Heart left ventricle (tissue), 16 donors: ENCODE measurements around the gene TMEM238. TPM values are rescaled to one million over a fixed set of nuclear protein-coding genes. Genes with fewer than 3 reads are reported as not detected.
A peak's percentile ranks its signal among the peaks of the same experiment; 100 is the strongest.

Source experiments
- ATAC-seq, 4 donors: fragments of 200-7000 bp; cut with Tn5 transposase; one replicate each; pipeline ENCODE4 v1.9.1; 2020 to 2022; ENCODE audit warnings: moderate library complexity in 4 of 4, mild to moderate bottlenecking in 3 of 4, moderate number of reproducible peaks in 1 of 4
- DNase-seq, 5 donors: peaks; one replicate each; pipeline ENCODE4 v3.0.0-alpha.2; 2020
- H3K27ac ChIP-seq, 12 donors: fragments of 200-600 bp; sonication (generic) in 4 of 12; one replicate each; pipeline versions ENCODE4 v1.5.0 to v1.8.0; 2016 to 2022; ENCODE audit warnings: mild to moderate bottlenecking in 2 of 12
- H3K27me3 ChIP-seq, 9 donors: fragments of 200-600 bp; sonication (generic) in 2 of 9; one replicate each; pipeline versions ENCODE4 v1.5.1 to v1.8.0; 2016 to 2022; ENCODE audit warnings: mild to moderate bottlenecking in 3 of 9
- H3K36me3 ChIP-seq, 9 donors: fragments of 200-600 bp; sonication (generic) in 2 of 9; one replicate each; pipeline versions ENCODE4 v1.5.0 to v1.8.0; 2018 to 2022; ENCODE audit warnings: mild to moderate bottlenecking in 2 of 9
- H3K4me1 ChIP-seq, 12 donors: fragments of 200-600 bp; sonication (generic) in 4 of 12; one replicate each; pipeline versions ENCODE4 v1.5.0 to v1.8.0; 2016 to 2022; ENCODE audit warnings: mild to moderate bottlenecking in 3 of 12
- H3K4me3 ChIP-seq, 12 donors: fragments of 200-600 bp; sonication (generic) in 4 of 12; one replicate each; pipeline versions ENCODE4 v1.5.0 to v1.8.0; 2017 to 2022; ENCODE audit warnings: mild to moderate bottlenecking in 9 of 12, moderate library complexity in 4 of 12
- H3K9me3 ChIP-seq, 12 donors: fragments of 200-600 bp; sonication (generic) in 4 of 12; one replicate each; pipeline versions ENCODE4 v1.5.0 to v1.8.0; 2016 to 2022; ENCODE audit warnings: mild to moderate bottlenecking in 1 of 12
- POLR2A ChIP-seq, 2 donors: fragments of 450-650 bp; IDR thresholded peaks; one replicate each; pipeline ENCODE4 v1.6.1; 2017; ENCODE audit warnings: antibody characterized with exemption in 2 of 2, mild to moderate bottlenecking in 2 of 2, moderate library complexity in 2 of 2
- WGBS, 4 donors: extraction: QIAGEN DNeasy Blood & Tissue Kit in 2 of 4; methylation state at CpG; one replicate each; pipeline versions ENCODE4 v1.1.5 to v1.1.7; 2013 to 2018; 5-methylcytosine and 5-hydroxymethylcytosine counted together
- intact Hi-C, 10 donors: fragments of 100-400 bp; cut with DNase I; formaldehyde crosslinking; loops; one replicate each; pipeline versions ENCODE4 v1.11.1 to v1.14.2; 2022
- polyA plus RNA-seq, 2 donors: library from polyadenylated mRNA; stranded (reverse); fragments of 200-250 nt; gene quantifications; one replicate each; pipeline ENCODE4 v1.2.3, GENCODE V29; 2013
- total RNA-seq, 9 donors: library from RNA; depleted of rRNA in 2 of 9; stranded (reverse); fragments of >200 nt in 2 of 9; fragmentation: NEBNext Ultra II Directional in 3 of 9; extraction: Animal tissue kit (Norgen Biotek cat#: 25700) in 3 of 9; gene quantifications; one replicate each; pipeline versions ENCODE4 v1.1.0 to v1.2.4, GENCODE V29; 2016 to 2023
- TF ChIP-seq, protein P1 (sequence below), 12 donors: fragments of 200-600 bp; sonication (generic) in 4 of 12; IDR thresholded peaks; one replicate each; pipeline versions ENCODE4 v1.5.0 to v1.8.0; 2018 to 2022; ENCODE audit warnings: antibody characterized with exemption in 12 of 12, mild to moderate bottlenecking in 5 of 12
- donor health status: ischemic (EF 13 %, LVEDD 7.1; RV severe dilation, severe dysfunction).
- donor health status: healthy with polysubstance abuse.
- donor health status: DM: no; HTN: yes; CAD: no.
- donor health status: DM: no; HTN: no; CAD: no.
- donor health status: ischemic (EF 25% LVEDD 6.9; RV normal size, moderate dysfunction).
- donor health status: ischemic (EF 25% LVEDD 5.7; RV mildly dilated, moderate dysfunction).
- donor health status: healthy.
- donor health status: DM: yes; HTN: yes; CAD: no.
- donor health status: ischemic (EF 35%, LVEDD 5.7; RV mildly dilated, moderate dysfunction).
- donor health status: nonischemic (EF 11% LVEDD 7.7; RV severe dilation, severe dysfunction).
- donor health status: DM: yes; HTN: yes; CAD: no.
- donor health status: PGD.
- donor health status: ischemic (EF 29% LVEDD 5.4; RV normal size, mild dysfunction).
- donor health status: nonischemic (EF 23%, LVEDD 6.1; RV moderate dilation, normal function).

Gene TMEM238
- total and polyA plus RNA-seq, 11 donors: 0.35 to 2.2 (median 0.56) TPM; not detected in 4

DNA sequence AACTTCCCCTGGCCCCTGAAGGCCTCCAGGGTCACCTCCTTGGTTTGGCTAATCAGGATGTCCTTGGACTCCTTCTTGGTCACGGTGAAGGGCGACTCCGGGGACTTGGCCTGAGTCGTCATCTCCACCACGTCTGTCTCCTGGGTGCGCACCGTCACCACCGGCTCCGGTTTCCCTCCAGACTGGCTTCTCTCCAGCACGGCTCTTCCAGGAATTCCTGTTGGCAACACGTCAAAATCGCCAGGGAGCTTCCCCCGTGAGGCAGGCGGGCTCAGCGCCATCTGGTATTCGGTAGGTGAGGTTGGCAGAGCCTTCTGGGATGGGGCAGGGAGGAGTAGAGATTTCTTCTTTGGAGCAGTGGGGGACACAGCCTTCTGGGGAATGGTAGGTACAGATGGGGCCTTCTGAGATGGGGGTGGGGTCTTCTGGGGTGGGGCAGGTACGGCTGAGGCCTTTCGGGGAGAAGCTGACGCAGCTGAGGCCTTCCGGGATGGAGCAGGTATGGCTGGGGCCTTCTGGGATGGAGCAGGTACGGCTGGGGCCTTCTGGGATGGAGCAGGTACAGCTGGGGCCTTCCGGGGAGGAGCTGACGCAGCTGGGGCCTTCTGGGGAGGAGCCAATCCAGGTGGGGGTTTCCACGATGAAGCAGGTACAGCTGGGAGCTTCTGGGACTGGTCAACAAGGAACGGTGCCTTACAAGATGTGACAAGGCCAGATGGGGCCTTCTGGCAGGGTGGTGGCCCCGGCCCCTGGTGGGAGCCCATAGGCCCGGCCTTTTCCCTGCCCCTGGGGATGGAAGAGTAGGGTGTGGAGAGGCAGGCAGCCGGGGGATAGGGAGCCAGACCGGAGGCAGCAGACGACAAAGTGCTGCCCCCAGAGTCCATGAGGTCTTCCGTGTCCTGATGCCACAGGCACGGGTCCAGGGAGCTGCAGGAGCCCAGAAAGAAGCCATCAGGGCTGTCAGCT, 24.9 kb downstream of the TMEM238 start:
- Histone ChIP-seq H3K9me3 (no peaks in the 10 kb centered on the region), H3K27me3 (peaks cover 1 to 30% (median 14%) of the 10 kb centered on the region in 9 donors), H3K36me3 (no peaks in the 10 kb centered on the region), H3K27ac (no peak overlapping the region), H3K4me1 (peaks cover 0 to 7% (median 4%) of the 10 kb centered on the region in 12 donors), H3K4me3 (no peak overlapping the region)
- no peak for TF ChIP-seq POLR2A (IDR thresholded peaks at IDR 0.05)
- TF ChIP-seq, protein P1, sequence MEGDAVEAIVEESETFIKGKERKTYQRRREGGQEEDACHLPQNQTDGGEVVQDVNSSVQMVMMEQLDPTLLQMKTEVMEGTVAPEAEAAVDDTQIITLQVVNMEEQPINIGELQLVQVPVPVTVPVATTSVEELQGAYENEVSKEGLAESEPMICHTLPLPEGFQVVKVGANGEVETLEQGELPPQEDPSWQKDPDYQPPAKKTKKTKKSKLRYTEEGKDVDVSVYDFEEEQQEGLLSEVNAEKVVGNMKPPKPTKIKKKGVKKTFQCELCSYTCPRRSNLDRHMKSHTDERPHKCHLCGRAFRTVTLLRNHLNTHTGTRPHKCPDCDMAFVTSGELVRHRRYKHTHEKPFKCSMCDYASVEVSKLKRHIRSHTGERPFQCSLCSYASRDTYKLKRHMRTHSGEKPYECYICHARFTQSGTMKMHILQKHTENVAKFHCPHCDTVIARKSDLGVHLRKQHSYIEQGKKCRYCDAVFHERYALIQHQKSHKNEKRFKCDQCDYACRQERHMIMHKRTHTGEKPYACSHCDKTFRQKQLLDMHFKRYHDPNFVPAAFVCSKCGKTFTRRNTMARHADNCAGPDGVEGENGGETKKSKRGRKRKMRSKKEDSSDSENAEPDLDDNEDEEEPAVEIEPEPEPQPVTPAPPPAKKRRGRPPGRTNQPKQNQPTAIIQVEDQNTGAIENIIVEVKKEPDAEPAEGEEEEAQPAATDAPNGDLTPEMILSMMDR (IDR thresholded peaks at IDR 0.05): no peak
- DNase-seq (no peak), ATAC-seq (no peak)
- intact Hi-C loops: no loop called here
- WGBS, 4 donors: 57 to 72% (median 61%) methylated on average over 31 to 32 of the region's 32 CpGs

DNA sequence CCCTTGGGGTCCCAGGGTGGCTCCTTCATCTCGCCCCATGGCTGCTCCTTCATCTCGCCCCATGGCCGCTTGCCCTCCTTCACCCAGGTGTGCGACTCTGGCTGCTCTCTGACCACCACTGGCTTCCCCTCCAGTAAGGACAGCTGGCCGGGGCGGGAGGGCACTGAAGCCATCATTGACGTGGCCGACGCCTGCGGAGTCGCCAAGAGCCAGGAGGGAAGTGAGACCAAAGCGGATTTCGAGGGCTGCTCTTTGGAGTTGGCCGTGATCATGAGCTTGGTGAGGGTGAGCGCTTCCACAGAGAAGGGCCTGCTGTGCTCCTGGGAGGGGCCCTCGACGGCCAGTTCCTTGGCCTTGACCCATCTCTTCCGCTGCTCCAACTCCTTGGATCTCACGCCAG, 25.6 kb downstream of the TMEM238 start:
- 85 to 88% (median 88%) methylated on average over 11 to 19 of the region's 19 CpGs for WGBS, 4 donors

DNA sequence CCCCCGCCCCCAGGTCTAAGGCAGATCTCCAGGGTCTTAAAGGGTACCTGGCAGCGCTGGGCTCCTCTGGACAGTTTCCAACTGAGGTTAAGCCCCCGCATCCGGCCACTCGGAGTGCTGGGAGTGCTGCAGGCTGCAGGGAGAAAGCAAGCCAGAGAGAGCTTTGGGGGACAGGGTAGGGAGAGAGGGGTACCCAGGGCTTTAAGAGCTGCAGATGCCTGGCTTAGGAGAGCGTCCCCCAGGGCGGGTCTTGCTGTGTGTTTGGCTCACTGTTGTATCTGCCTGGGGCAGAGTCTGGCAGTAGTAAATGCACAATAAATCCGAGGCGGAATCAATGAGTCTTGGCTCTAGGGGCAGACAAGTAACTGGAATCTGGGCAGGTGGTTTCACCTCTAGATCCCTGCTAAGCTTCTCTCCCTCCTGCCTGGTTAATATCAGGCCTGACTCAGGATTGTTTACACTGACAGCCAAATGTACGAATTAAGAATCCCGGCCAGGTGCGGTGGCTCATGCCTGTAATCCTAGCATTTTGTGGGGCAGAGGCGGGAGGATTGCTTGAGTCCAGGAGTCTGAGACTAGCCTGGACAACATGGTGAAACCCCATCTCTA, 28.8 kb downstream of the TMEM238 start:
- Histone ChIP-seq H3K27me3 (peaks cover 10 to 69% (median 46%) of the 10 kb centered on the region in 9 donors), H3K4me3 (no peak overlapping the region), H3K4me1 (peaks cover 0 to 19% (median 14%) of the 10 kb centered on the region in 12 donors), H3K9me3 (no peaks in the 10 kb centered on the region), H3K27ac (no peak overlapping the region), H3K36me3 (no peaks in the 10 kb centered on the region)
- TF ChIP-seq, protein P1 (IDR thresholded peaks at IDR 0.05): no peak
- no peak for TF ChIP-seq POLR2A (IDR thresholded peaks at IDR 0.05)
- WGBS, 4 donors: 32 to 45% (median 36%) methylated on average over 12 to 13 of the region's 13 CpGs
- DNase-seq: no peak
- ATAC-seq: no peak
- intact Hi-C loops: no loop called here

More for the DNA sequence above, 25.6 kb downstream of the TMEM238 start:
- Histone ChIP-seq H3K4me1 (peaks cover 0 to 14% (median 10%) of the 10 kb centered on the region in 12 donors), H3K36me3 (no peaks in the 10 kb centered on the region), H3K4me3 (no peak overlapping the region), H3K27ac (no peak overlapping the region), H3K9me3 (no peaks in the 10 kb centered on the region), H3K27me3 (peaks cover 7 to 38% (median 21%) of the 10 kb centered on the region in 9 donors)
- TF ChIP-seq POLR2A (IDR thresholded peaks at IDR 0.05): no peak
- TF ChIP-seq, protein P1 (IDR thresholded peaks at IDR 0.05): no peak
- intact Hi-C loops: no loop called here
- no peak for DNase-seq
- no peak for ATAC-seq

DNA sequence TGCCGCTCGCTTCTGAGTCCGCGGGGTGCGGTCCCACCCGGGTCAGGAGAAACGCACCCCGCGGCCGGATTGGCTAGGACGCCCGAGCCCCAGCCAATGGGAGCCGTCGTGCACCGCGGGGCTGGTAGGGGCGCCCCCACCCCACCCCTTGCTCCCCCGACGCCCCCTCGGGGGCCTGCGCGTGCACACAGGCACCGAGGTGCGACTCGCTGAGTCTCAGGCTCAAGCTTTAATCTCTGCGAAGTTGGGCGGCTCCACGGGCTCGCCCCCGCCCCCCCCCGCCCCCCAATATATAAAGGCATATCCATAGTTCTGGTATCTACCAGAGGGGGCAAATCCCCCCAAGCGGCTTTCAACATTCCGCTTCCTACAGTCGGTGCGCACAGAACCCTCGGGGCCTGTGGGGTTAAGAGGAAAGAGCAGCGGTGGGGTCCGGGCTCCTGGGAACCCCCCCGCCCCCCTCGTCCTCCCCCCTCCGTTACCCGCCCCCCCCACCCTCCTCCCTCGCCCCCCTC, 29.3 kb downstream of the TMEM238 start, which contains the start of gene COX6B2:
Gene COX6B2, minus strand, starts transcription at position 22 of the 515 bp plus-strand sequence. CDS start 198 bp downstream, outside the sequence.
- H3K36me3 ChIP-seq: no peaks in the 10 kb centered on the region
- H3K27me3 ChIP-seq: peaks cover 10 to 75% (median 47%) of the 10 kb centered on the region in 9 donors
- no peak within 1 kb of the TSS for H3K27ac ChIP-seq
- no peaks in the 10 kb centered on the region for H3K9me3 ChIP-seq
- no peak for DNase-seq
- TF ChIP-seq POLR2A (IDR thresholded peaks at IDR 0.05): no peak
- TF ChIP-seq, protein P1 (IDR thresholded peaks at IDR 0.05): no peak
- peaks cover 0 to 19% (median 14%) of the 10 kb centered on the region in 12 donors for H3K4me1 ChIP-seq
- intact Hi-C loops: no loop called here
- ATAC-seq: no peak
- peak within 1 kb of the TSS in 11 of 12 donors; percentile 13 to 56 (median 35) for H3K4me3 ChIP-seq
- WGBS, 4 donors: 0 to 4% (median 2%) methylated on average over 9 to 42 of the region's 43 CpGs
